ENCODE results near the gene YRDC.

DNA sequence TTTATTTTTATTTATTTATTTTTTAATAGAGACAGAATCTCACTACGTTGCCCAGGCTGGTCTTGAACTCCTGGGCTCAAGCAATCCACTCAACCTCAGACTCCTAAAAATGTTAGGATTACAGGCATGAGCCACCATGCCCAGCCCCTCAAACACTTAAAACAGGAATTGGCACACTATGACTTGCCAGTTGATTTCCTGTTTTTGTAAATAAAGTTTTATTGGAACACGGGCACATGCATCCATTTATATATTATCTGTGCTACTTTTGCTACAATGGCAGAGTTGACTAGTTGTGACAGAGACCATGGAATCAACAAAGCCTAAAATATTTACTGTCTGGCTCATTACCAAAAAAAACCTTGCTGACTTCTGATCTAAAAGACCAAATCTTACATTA is 16.0 kb upstream of the YRDC start:
- TF ChIP-seq EZH2phosphoT487 (IDR thresholded peaks at IDR 0.05), result no peak
- no peak for TF ChIP-seq CTCF (IDR thresholded peaks at IDR 0.05)
